ENCODE measurements around the gene CNOT1.

The CNOT1 gene

DNA sequence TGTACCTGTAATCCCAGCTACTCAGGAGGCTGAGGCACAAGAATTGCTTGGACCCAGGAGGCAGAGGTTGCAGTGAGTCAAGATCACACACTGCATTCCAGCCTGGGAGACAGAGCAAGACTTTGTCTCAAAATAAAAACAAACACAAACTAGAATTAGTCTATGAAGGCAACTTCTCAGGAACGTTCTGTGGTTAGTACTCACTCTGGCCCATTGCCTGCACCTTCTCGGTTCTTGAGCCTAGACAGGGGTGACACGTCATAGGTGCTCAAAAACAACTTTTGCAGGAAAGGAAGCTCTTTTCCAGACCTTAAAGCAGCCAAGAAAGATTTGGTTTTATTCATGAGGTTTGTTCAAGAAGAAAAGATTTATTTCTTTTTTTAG, 22.3 kb upstream of the CNOT1 start:
- no peaks in the 10 kb centered on the region for H3K79me2 ChIP-seq (ENCODE audit: insufficient read depth, low read length)
- no peak overlapping the region for H2AFZ ChIP-seq (ENCODE audit: low read length)
- H3K4me3 ChIP-seq (ENCODE audit: low read length, poor library complexity, severe bottlenecking), result no peak overlapping the region
- no peak overlapping the region for H3K4me2 ChIP-seq (ENCODE audit: low read depth, low read length, poor library complexity, severe bottlenecking)
- no peaks in the 10 kb centered on the region for H3K9me2 ChIP-seq (replicated peaks; ENCODE audit: low read depth, low read length)
- TF ChIP-seq EZH2phosphoT487 (IDR thresholded peaks at IDR 0.05; ENCODE audit: borderline replicate concordance), result no peak
- TF ChIP-seq, protein P1, sequence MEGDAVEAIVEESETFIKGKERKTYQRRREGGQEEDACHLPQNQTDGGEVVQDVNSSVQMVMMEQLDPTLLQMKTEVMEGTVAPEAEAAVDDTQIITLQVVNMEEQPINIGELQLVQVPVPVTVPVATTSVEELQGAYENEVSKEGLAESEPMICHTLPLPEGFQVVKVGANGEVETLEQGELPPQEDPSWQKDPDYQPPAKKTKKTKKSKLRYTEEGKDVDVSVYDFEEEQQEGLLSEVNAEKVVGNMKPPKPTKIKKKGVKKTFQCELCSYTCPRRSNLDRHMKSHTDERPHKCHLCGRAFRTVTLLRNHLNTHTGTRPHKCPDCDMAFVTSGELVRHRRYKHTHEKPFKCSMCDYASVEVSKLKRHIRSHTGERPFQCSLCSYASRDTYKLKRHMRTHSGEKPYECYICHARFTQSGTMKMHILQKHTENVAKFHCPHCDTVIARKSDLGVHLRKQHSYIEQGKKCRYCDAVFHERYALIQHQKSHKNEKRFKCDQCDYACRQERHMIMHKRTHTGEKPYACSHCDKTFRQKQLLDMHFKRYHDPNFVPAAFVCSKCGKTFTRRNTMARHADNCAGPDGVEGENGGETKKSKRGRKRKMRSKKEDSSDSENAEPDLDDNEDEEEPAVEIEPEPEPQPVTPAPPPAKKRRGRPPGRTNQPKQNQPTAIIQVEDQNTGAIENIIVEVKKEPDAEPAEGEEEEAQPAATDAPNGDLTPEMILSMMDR (conservative IDR thresholded peaks at IDR 0.05; ENCODE audit: low read length), result no peak
- no peaks in the 10 kb centered on the region for H3K4me1 ChIP-seq (ENCODE audit: insufficient read depth, low read length, poor library complexity, severe bottlenecking)
- H4K20me1 ChIP-seq (ENCODE audit: insufficient read depth, low read length, poor library complexity, severe bottlenecking), result no peaks in the 10 kb centered on the region
- no peak overlapping the region for H3K9ac ChIP-seq (ENCODE audit: low read depth, low read length, poor library complexity, severe bottlenecking)
- no peaks in the 10 kb centered on the region for H3F3A ChIP-seq (ENCODE audit: low read depth)
- H3K27me3 ChIP-seq (ENCODE audit: insufficient read depth, low read length, poor library complexity, severe bottlenecking), result no peaks in the 10 kb centered on the region
- no peaks in the 10 kb centered on the region for H3K9me3 ChIP-seq (ENCODE audit: insufficient read depth, low read depth, low read length)
- no peaks in the 10 kb centered on the region for H3K36me3 ChIP-seq (ENCODE audit: insufficient read depth, low read length)

DNA sequence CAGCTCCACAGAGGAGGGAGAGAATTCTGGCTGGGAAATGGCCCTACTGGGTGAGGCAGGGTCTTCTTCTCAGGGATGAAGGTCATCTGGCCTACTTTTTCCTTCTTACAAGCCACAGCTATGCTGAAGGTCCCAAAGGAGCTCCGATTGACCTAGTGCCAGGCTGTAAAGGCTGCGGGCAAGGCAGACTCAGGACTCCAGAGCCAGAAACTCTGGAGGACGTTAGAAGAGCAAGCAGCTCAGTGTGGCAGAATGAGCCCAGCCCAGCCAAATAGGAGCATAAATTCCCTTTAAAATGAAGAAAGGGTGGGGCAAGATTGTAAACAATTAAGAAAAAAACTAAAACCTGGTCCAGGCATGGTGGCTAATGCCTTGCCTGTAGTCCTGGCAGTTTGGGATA, 20.1 kb upstream of the CNOT1 start:
- no peak overlapping the region for H2AFZ ChIP-seq (ENCODE audit: low read length)

DNA sequence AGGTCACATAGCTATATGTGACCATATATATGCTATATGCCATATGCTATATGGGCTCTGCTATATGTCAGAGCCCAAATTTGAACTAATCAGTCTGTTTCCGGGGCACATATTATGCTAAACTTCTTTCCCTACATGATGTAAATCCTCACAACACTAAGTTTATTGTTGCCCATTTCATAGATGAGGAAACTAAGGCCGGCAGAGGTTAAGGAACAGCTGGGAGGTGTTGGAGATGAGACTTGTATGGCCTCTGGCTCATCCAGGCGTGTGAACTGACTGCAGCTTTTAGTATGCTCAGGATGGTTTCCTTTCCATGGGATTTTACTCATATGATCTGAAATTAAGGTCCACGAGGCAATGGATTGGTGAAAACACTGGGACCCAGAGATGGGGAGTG, 17.5 kb upstream of the CNOT1 start:
- Histone ChIP-seq H3K4me1 (ENCODE audit: insufficient read depth, low read length, poor library complexity, severe bottlenecking) (no peaks in the 10 kb centered on the region), H3K4me3 (ENCODE audit: low read length, poor library complexity, severe bottlenecking) (no peak overlapping the region), H3K9me3 (ENCODE audit: insufficient read depth, low read depth, low read length) (no peaks in the 10 kb centered on the region), H3K9ac (ENCODE audit: low read depth, low read length, poor library complexity, severe bottlenecking) (no peak overlapping the region), H3K36me3 (ENCODE audit: insufficient read depth, low read length) (no peaks in the 10 kb centered on the region), H4K20me1 (ENCODE audit: insufficient read depth, low read length, poor library complexity, severe bottlenecking) (no peaks in the 10 kb centered on the region), H3F3A (ENCODE audit: low read depth) (no peaks in the 10 kb centered on the region), H3K27me3 (ENCODE audit: insufficient read depth, low read length, poor library complexity, severe bottlenecking) (no peaks in the 10 kb centered on the region), H3K4me2 (ENCODE audit: low read depth, low read length, poor library complexity, severe bottlenecking) (no peak overlapping the region), H2AFZ (ENCODE audit: low read length) (no peak overlapping the region), H3K79me2 (ENCODE audit: insufficient read depth, low read length) (no peaks in the 10 kb centered on the region), H3K9me2 (replicated peaks; ENCODE audit: low read depth, low read length) (no peaks in the 10 kb centered on the region)
- TF ChIP-seq, protein P1 (conservative IDR thresholded peaks at IDR 0.05; ENCODE audit: low read length), result no peak
- TF ChIP-seq EZH2phosphoT487 (IDR thresholded peaks at IDR 0.05; ENCODE audit: borderline replicate concordance), result no peak

More for the DNA sequence above, 20.1 kb upstream of the CNOT1 start:
- no peaks in the 10 kb centered on the region for H3K36me3 ChIP-seq (ENCODE audit: insufficient read depth, low read length)
- no peak overlapping the region for H3K4me3 ChIP-seq (ENCODE audit: low read length, poor library complexity, severe bottlenecking)
- no peak for TF ChIP-seq EZH2phosphoT487 (IDR thresholded peaks at IDR 0.05; ENCODE audit: borderline replicate concordance)
- TF ChIP-seq, protein P1 (conservative IDR thresholded peaks at IDR 0.05; ENCODE audit: low read length), result no peak
- H3K9me3 ChIP-seq (ENCODE audit: insufficient read depth, low read depth, low read length), result no peaks in the 10 kb centered on the region
- H3K79me2 ChIP-seq (ENCODE audit: insufficient read depth, low read length), result no peaks in the 10 kb centered on the region
- H3K9me2 ChIP-seq (replicated peaks; ENCODE audit: low read depth, low read length), result no peaks in the 10 kb centered on the region
- no peaks in the 10 kb centered on the region for H3K27me3 ChIP-seq (ENCODE audit: insufficient read depth, low read length, poor library complexity, severe bottlenecking)
- H3K4me1 ChIP-seq (ENCODE audit: insufficient read depth, low read length, poor library complexity, severe bottlenecking), result no peaks in the 10 kb centered on the region
- H3K9ac ChIP-seq (ENCODE audit: low read depth, low read length, poor library complexity, severe bottlenecking), result no peak overlapping the region
- no peak overlapping the region for H3K4me2 ChIP-seq (ENCODE audit: low read depth, low read length, poor library complexity, severe bottlenecking)
- no peaks in the 10 kb centered on the region for H3F3A ChIP-seq (ENCODE audit: low read depth)
- H4K20me1 ChIP-seq (ENCODE audit: insufficient read depth, low read length, poor library complexity, severe bottlenecking), result no peaks in the 10 kb centered on the region

Measured in Loucy (cell line).